ENCODE measurements around the gene VWA5B2. TPM values are rescaled to one million over a fixed set of nuclear protein-coding genes. Genes with fewer than 3 reads are reported as not detected.

The VWA5B2 gene
- total and polyA plus RNA-seq, 2 of the 4 experiments (the other 2 are of a cell fraction): not detected

- BruUV-seq (replicated peaks): no TSS peak
- WGBS, 2 experiments (ENCODE audit: extremely low coverage in 2 of 2, insufficient read length in 1 of 2): 14% methylated on average over 1 of the region's 3 CpGs; no CpG with 5 or more reads in 1 of the 2 experiments
- H4K8ac ChIP-seq (ENCODE audit: low read depth in 2 of 2, low read length in 2 of 2): no peak overlapping the region
- CTCF ChIA-PET: interaction anchor here (1.4 kb wide), 1 partner anchor 18 kb away, joined by 4 read pairs; the partner anchor contains the start of gene EEF1AKMT4
- H3K18ac ChIP-seq (ENCODE audit: low read depth, low read length): no peak overlapping the region
- intact Hi-C loops (cut with micrococcal nuclease) (no loop called here), in situ Hi-C loops (cut with MboI; ENCODE audit: low sequenced_read_pairs) (no loop called here), dilution Hi-C loops (cut with HindIII; ENCODE audit: low sequenced_read_pairs, unreplicated experiment) (no loop called here)
- no peak overlapping the region for H3K14ac ChIP-seq (replicated peaks; ENCODE audit: low read depth, low read length)
- no peak overlapping the region for H2AK5ac ChIP-seq (ENCODE audit: low read depth, low read length)
- no peak overlapping the region for H4K5ac ChIP-seq (ENCODE audit: low read depth, low read length)
- peaks cover 66% of the 10 kb centered on the region for H3K27me3 ChIP-seq (ENCODE audit: control insufficient read depth, insufficient read depth, low read length)
- no peak overlapping the region for H2AK9ac ChIP-seq (replicated peaks; ENCODE audit: low read depth, low read length, poor library complexity)
- H3K9me1 ChIP-seq (ENCODE audit: insufficient read depth, low read length): 0 out of 2 replicates have a peak, but pooled peaks cover 3% of the 10 kb centered on the region
- DNase-seq (no peak), ATAC-seq (ENCODE audit: low read depth) (no peak)
- TF ChIP-seq BHLHE40 (IDR thresholded peaks at IDR 0.05; ENCODE audit: low read depth, low read length): no peak
- no peak for TF ChIP-seq CHD1 (IDR thresholded peaks at IDR 0.05; ENCODE audit: low read depth, low read length)
- TF ChIP-seq MXI1 (IDR thresholded peaks at IDR 0.05; ENCODE audit: borderline replicate concordance, low read depth, low read length): no peak
- no peak for TF ChIP-seq MAFK (IDR thresholded peaks at IDR 0.05; ENCODE audit: low read depth, low read length)
- TF ChIP-seq CEBPB (IDR thresholded peaks at IDR 0.05; ENCODE audit: low read depth, low read length): no peak
- TF ChIP-seq CTCF (conservative IDR thresholded peaks at IDR 0.05; ENCODE audit: low read depth, low read length): no peak
- TF ChIP-seq FOS (IDR thresholded peaks at IDR 0.05; ENCODE audit: low read depth, low read length): no peak
- no peak for TF ChIP-seq NFE2L2 (IDR thresholded peaks at IDR 0.05; ENCODE audit: low read depth, low read length)
- TF ChIP-seq USF2 (IDR thresholded peaks at IDR 0.05; ENCODE audit: low read depth, low read length): no peak
- no peak for TF ChIP-seq RAD21 (IDR thresholded peaks at IDR 0.05; ENCODE audit: low read length)
- no peak for TF ChIP-seq MAZ (IDR thresholded peaks at IDR 0.05; ENCODE audit: borderline replicate concordance, low read depth, low read length)
- H3K9me3 ChIP-seq (ENCODE audit: control insufficient read depth, insufficient read depth, low read length): no peaks in the 10 kb centered on the region
- no peak overlapping the region for H3K56ac ChIP-seq (ENCODE audit: extremely low read depth, insufficient read depth, low read length)
- H2BK5ac ChIP-seq (ENCODE audit: low read depth, low read length, poor library complexity, severe bottlenecking): no peak overlapping the region
- no peak overlapping the region for H3K4ac ChIP-seq (ENCODE audit: low read depth, low read length)
- POLR2A ChIA-PET (ENCODE audit: unreplicated experiment): no interaction called here
- no peak overlapping the region for H2BK15ac ChIP-seq (ENCODE audit: low read depth, low read length)
- no peak overlapping the region for H2BK120ac ChIP-seq (ENCODE audit: low read depth, low read length)
- H3K27ac ChIP-seq (ENCODE audit: insufficient read depth, low read length): no peak overlapping the region
- no peak overlapping the region for H4K91ac ChIP-seq (ENCODE audit: insufficient read depth, low read depth, low read length)
- no peak overlapping the region for H2BK20ac ChIP-seq (ENCODE audit: low read depth, low read length)
- H3K36me3 ChIP-seq (ENCODE audit: control insufficient read depth, insufficient read depth, low read length): no peaks in the 10 kb centered on the region
- no peak overlapping the region for H3K9ac ChIP-seq (ENCODE audit: low read depth, low read length)
- no peak overlapping the region for H3K4me2 ChIP-seq (ENCODE audit: low read depth, low read length)
- H3K23ac ChIP-seq (ENCODE audit: low read depth, low read length): no peak overlapping the region
- no peak overlapping the region for H2AFZ ChIP-seq (replicated peaks; ENCODE audit: low read length, poor library complexity)
- no peak overlapping the region for H3K4me3 ChIP-seq (ENCODE audit: insufficient read depth, low read depth, low read length)
- H3K4me1 ChIP-seq (ENCODE audit: control insufficient read depth, insufficient read depth, low read length): no peaks in the 10 kb centered on the region; the same call in 1 of the 2 replicates
- H3K79me1 ChIP-seq (ENCODE audit: low read depth in 1 of 2, low read length in 2 of 2): no peaks in the 10 kb centered on the region
- no peaks in the 10 kb centered on the region; the same call in 1 of the 2 replicates for H4K20me1 ChIP-seq (ENCODE audit: insufficient read depth, low read length)
Measured at GRCh38 chr3:184231671-184232070, 2.3 kb downstream of the VWA5B2 start.
